ENCODE results near the gene SCAMP4.
A peak's percentile ranks its signal among the peaks of the same experiment; 100 is the strongest.
"Not testable (repeated sequence)": the region's sequence is repeated elsewhere in the genome, so short reads cannot be mapped to it uniquely, and the experiment has no call there.

The SCAMP4 gene

GRCh38 chr19:1866693-1867348, 38.4 kb upstream of the SCAMP4 start:
- DNase-seq (ENCODE audit: low spot score) = no peak

- no peak for DNase-seq (ENCODE audit: low spot score)
These were observed 37.9 kb upstream of the SCAMP4 start for GRCh38 chr19:1867349-1867724.

GRCh38 chr19:1868971-1869370, 36.2 kb upstream of the SCAMP4 start:
- DNase-seq (ENCODE audit: low spot score) = no peak

GRCh38 chr19:1871140-1871597, 34.0 kb upstream of the SCAMP4 start:
- no peak for DNase-seq (ENCODE audit: low spot score)

GRCh38 chr19:1871630-1872029, 33.6 kb upstream of the SCAMP4 start:
- no peak for DNase-seq (ENCODE audit: low spot score)

GRCh38 chr19:1872807-1873523, 32.2 kb upstream of the SCAMP4 start:
- DNase-seq (ENCODE audit: low spot score) = no peak

GRCh38 chr19:1873524-1874473, 31.4 kb upstream of the SCAMP4 start:
- no peak for DNase-seq (ENCODE audit: low spot score)

- no peak for DNase-seq (ENCODE audit: low spot score)
These were observed 30.5 kb upstream of the SCAMP4 start for GRCh38 chr19:1874554-1875185.

- not testable (repeated sequence) for DNase-seq (ENCODE audit: low spot score)
These were observed 29.9 kb upstream of the SCAMP4 start for GRCh38 chr19:1875265-1875645.

- peak; percentile 89 for DNase-seq (ENCODE audit: low spot score)
These were observed 29.3 kb upstream of the SCAMP4 start for GRCh38 chr19:1875646-1876495.

- DNase-seq (ENCODE audit: low spot score) = not testable (repeated sequence)
These were observed 28.5 kb upstream of the SCAMP4 start for GRCh38 chr19:1876496-1877279.

GRCh38 chr19:1877280-1877660, 27.9 kb upstream of the SCAMP4 start:
- DNase-seq (ENCODE audit: low spot score) = not testable (repeated sequence)

GRCh38 chr19:1878583-1878982, 26.6 kb upstream of the SCAMP4 start:
- not testable (repeated sequence) for DNase-seq (ENCODE audit: low spot score)

- not testable (repeated sequence) for DNase-seq (ENCODE audit: low spot score)
These were observed 25.2 kb upstream of the SCAMP4 start for GRCh38 chr19:1879982-1880381.

GRCh38 chr19:1880611-1881392, 24.4 kb upstream of the SCAMP4 start:
- no peak for DNase-seq (ENCODE audit: low spot score)

GRCh38 chr19:1881393-1882088, 23.7 kb upstream of the SCAMP4 start:
- not testable (repeated sequence) for DNase-seq (ENCODE audit: low spot score)

GRCh38 chr19:1882089-1882785, 23.0 kb upstream of the SCAMP4 start:
- peak; percentile 84 for DNase-seq (ENCODE audit: low spot score)

Data from pons (tissue), 1 donor.